GM19035 (cell line): Measurements from ENCODE around the gene NPY2R.

Experiments
- ATAC-seq: cut with Tn5 transposase; IDR thresholded peaks from one replicate; pipeline ENCODE4 v1.9.1; 2021; ENCODE audit not compliant: unreplicated experiment

The NPY2R gene

DNA sequence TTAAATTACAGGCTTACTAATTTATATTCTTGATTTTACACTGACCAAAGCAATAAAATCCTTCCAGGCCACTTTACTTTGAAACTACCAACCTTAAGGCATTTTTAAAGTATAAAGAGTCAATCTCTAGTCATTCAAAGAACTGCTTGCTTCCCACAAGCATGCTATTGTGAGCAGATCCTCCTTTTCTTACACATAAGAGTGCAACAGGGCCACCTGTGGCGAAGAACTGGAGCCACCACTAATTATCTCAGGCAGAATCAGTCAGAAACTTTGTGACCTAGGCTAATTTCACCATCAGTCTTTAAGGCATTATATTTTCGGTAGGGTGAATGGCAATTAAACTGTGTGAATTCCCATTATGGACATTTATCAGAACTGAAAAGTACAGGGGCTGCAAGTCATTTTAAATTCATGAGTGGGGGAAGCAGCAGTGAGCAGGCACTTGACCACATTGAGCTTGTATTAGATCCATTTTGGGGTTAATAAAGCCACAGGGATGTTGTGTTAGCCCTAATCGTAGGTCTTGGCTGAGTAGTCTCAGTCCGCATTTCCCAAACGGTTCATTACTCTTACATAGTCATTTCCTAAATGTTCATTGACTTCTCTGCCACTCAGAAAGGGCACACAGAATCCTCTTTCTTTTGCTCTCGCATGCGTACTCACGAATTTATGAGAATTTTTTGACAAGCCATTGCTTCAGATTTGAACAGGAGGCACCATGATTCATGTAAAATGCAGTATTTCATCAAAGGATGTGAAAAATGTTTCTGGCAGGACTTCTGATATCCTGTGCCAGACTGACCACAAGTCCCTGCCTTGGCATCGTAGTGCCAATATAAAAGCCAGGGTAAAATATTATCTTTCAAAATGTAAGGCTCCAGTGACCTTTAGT, 39.8 kb downstream of the NPY2R start:
- ATAC-seq: no peak

DNA sequence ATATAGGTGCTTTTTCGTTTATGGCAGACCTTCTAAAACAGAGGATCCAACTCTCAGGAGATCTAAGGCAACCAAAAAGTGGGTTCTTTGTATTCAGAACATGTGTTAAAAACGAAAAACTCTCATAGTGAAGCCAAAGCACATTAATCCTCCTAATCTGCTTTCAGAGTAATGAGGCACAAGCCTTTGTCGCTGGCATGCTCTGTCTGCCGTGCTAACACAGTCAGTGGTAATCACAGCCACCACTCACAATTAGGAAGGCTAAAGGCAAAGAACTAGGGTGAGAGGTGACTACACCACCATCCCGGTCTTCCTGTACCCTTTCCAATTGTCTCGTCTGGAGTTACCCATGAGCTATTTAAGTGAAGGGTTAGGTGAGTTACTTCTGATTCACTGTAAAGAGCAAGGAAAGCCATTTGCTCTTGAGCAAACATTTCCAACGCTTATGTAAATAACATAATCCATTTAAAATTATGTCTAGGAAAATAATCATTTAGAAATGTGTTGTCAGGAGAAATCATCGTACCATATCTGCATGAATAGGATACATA, 40.7 kb downstream of the NPY2R start:
- no peak for ATAC-seq

DNA sequence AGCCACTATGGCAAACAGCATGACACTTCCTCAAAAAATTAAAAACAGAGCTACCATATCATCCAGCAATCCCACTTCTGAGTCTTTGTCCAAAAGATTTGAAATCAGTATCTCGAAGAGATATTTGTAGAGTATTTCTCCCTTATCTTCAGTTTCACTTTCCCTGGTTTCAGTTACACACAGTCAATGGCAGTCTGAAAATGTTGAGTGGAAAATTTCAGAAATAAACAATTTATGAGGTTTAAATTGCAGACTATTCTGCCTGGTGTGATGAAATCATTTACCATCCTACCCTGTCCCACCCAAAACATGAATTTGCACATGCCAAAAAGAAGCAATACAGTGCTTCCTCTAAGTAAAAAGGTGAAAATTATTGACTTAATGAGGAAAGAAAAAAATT, 43.9 kb downstream of the NPY2R start:
- ATAC-seq: no peak

DNA sequence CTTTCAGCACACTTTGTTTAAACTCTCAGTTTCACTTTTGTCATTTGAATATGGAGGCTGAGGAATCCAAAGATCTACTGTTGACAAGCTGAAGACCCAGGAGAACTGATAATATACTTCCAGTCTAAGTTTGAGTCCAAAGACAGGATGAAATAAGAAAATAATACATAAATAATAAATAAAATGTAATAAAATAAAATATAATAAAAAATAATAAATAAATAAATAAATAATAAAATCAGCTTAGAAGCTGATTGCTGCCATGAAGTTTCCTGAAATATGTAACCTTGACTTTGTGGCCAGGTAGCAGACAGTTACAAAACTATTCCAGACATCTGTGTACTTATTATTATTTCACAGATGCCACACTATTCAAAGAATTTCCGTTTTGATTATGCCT, 55.0 kb downstream of the NPY2R start:
- ATAC-seq: no peak

DNA sequence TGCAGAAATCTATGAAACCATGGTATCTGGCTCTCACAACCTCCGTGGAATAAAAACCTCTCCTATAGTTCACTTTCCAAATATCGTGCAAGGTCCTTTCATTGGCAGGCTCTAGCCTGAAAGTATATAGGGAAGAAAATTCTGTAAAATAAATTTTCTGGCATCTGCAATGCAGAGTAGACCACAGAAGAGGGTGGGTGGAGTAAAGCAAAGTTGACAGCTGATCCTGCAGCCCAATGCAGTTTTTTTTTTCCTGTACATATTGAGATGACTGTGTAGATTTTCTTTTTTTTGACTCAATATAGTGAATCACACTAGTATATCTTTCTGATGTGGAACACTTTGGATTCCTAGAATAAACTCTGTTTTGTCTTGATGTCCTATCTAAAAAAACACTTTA, 56.7 kb downstream of the NPY2R start:
- no peak for ATAC-seq
